Natural killer cell (primary cell): ENCODE measurements around the gene VEZF1. TPM values are rescaled to one million over a fixed set of nuclear protein-coding genes. Genes with fewer than 3 reads are reported as not detected.

Source experiments
- ATAC-seq, 3 donors: fragments of 150-1000 bp in 2 of 3; fragments of 200-7000 bp in 1 of 3; cut with Tn5 transposase; 1 replicate in 1 of 3; 2 replicates in 2 of 3; pipeline ENCODE4 v1.10.0; 2021; ENCODE audit warnings: mild to moderate bottlenecking in 2 of 3, moderate library complexity in 2 of 3
- DNase-seq, 2 donors: peaks; one replicate each; pipeline versions ENCODE4 v3.0.0 to v3.0.0-alpha.2; 2013 to 2021; ENCODE audit warnings: mixed read lengths in 1 of 2
- H3K27ac ChIP-seq: one replicate; pipeline ENCODE4 v1.5.1; 2013; ENCODE audit warnings: mild to moderate bottlenecking, low read length
- H3K27me3 ChIP-seq: one replicate; pipeline ENCODE4 v1.6.1; 2013; ENCODE audit warnings: low read length; ENCODE audit not compliant: control insufficient read depth, insufficient read depth
- H3K36me3 ChIP-seq: one replicate; pipeline ENCODE4 v1.6.1; 2013; ENCODE audit warnings: low read length; ENCODE audit not compliant: control insufficient read depth, insufficient read depth
- H3K4me1 ChIP-seq: one replicate; pipeline ENCODE4 v1.6.1; 2013; ENCODE audit warnings: low read length; ENCODE audit not compliant: control insufficient read depth, insufficient read depth
- H3K4me3 ChIP-seq: one replicate; pipeline ENCODE4 v1.5.1; 2013; ENCODE audit warnings: low read length
- H3K9me3 ChIP-seq: one replicate; pipeline ENCODE4 v1.6.1; 2013; ENCODE audit warnings: low read length; ENCODE audit not compliant: control insufficient read depth, insufficient read depth
- H3K27ac Mint-ChIP-seq, 2 donors: one replicate each; pipeline ENCODE4 v1.8.0; 2022; ENCODE audit warnings: mild to moderate bottlenecking in 2 of 2, mixed read lengths in 2 of 2, moderate library complexity in 1 of 2
- H3K27me3 Mint-ChIP-seq, 2 donors: one replicate each; pipeline ENCODE4 v1.8.0; 2022; ENCODE audit warnings: low read depth in 2 of 2, mixed read lengths in 2 of 2
- H3K36me3 Mint-ChIP-seq: one replicate; pipeline ENCODE4 v1.8.0; 2022; ENCODE audit warnings: mixed read lengths
- H3K4me1 Mint-ChIP-seq, 2 donors: one replicate each; pipeline ENCODE4 v1.8.0; 2022; ENCODE audit warnings: mixed read lengths in 2 of 2
- H3K4me3 Mint-ChIP-seq: one replicate; pipeline ENCODE4 v1.8.0; 2022; ENCODE audit warnings: mild to moderate bottlenecking, moderate library complexity, mixed read lengths
- H3K9me3 Mint-ChIP-seq, 2 donors: one replicate each; pipeline ENCODE4 v1.8.0; 2022; ENCODE audit warnings: mixed read lengths in 2 of 2
- WGBS: methylation state at CpG from one replicate; pipeline ENCODE4 v1.1.7; 2013; ENCODE audit warnings: missing lambda C conversion rate; ENCODE audit not compliant: insufficient coverage; 5-methylcytosine and 5-hydroxymethylcytosine counted together
- intact Hi-C: fragments of 100-400 bp; cut with micrococcal nuclease; formaldehyde crosslinking; loops from one replicate; pipeline ENCODE4 v1.14.2; 2022
- total RNA-seq, 4 donors: library from RNA; stranded (reverse); fragments of 120-200 nt in 1 of 4; gene quantifications; one replicate each; pipeline versions ENCODE4 v1.2.3 to v1.2.4, GENCODE V29; 2013 to 2022
- TF ChIP-seq, protein P1 (sequence below): fragments of 200-600 bp; IDR thresholded peaks from one replicate; pipeline ENCODE4 v1.8.0; 2022; ENCODE audit warnings: antibody characterized with exemption

VEZF1 gene
- total RNA-seq, 3 donors from 2014 or later (not counting 1 experiment from before 2014, with no cell fraction given) = 49.8 to 64.6 (median 63.4) TPM

GRCh38 chr17:57927048-57927723 is 60.9 kb downstream of the VEZF1 start:
- peaks cover 2% of the 10 kb centered on the region for H3K27me3 ChIP-seq
- Mint-ChIP-seq H3K4me1 (peaks cover 7 to 9% of the 10 kb centered on the region in 2 donors), H3K9me3 (no peaks in the 10 kb centered on the region), H3K27me3 (peaks cover 19 to 30% of the 10 kb centered on the region in 2 donors), H3K4me3 (no peak overlapping the region), H3K27ac (no peak overlapping the region), H3K36me3 (no peaks in the 10 kb centered on the region)
- ATAC-seq (no peak), DNase-seq (no peak)
- intact Hi-C loops = no loop called here
- TF ChIP-seq, protein P1, sequence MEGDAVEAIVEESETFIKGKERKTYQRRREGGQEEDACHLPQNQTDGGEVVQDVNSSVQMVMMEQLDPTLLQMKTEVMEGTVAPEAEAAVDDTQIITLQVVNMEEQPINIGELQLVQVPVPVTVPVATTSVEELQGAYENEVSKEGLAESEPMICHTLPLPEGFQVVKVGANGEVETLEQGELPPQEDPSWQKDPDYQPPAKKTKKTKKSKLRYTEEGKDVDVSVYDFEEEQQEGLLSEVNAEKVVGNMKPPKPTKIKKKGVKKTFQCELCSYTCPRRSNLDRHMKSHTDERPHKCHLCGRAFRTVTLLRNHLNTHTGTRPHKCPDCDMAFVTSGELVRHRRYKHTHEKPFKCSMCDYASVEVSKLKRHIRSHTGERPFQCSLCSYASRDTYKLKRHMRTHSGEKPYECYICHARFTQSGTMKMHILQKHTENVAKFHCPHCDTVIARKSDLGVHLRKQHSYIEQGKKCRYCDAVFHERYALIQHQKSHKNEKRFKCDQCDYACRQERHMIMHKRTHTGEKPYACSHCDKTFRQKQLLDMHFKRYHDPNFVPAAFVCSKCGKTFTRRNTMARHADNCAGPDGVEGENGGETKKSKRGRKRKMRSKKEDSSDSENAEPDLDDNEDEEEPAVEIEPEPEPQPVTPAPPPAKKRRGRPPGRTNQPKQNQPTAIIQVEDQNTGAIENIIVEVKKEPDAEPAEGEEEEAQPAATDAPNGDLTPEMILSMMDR = no peak
- H3K36me3 ChIP-seq = no peaks in the 10 kb centered on the region
- 81% methylated on average over 5 of the region's 5 CpGs for WGBS
- H3K4me1 ChIP-seq = peaks cover 7% of the 10 kb centered on the region
- H3K4me3 ChIP-seq = no peak overlapping the region
- no peak overlapping the region for H3K27ac ChIP-seq
- H3K9me3 ChIP-seq = peaks cover 2% of the 10 kb centered on the region

DNA sequence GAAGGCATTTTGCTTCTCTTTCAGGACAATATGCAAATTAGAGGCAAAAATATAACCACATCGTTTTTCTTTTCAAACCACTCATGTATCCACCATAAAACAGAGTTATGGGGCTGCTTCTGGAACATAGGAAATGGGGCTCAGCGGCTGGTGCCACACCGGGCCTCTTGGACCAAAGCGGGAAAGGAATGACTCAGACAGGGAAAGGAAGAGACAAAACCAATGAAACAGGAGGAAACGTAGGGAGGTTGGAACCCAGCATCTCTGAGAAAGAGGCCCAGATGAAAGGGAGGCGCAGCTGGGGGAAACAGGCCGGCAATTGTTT is 61.4 kb downstream of the VEZF1 start:
- DNase-seq = no peak
- Mint-ChIP-seq H3K4me3 (no peak overlapping the region), H3K36me3 (no peaks in the 10 kb centered on the region), H3K27ac (no peak overlapping the region), H3K4me1 (peaks cover 7 to 9% of the 10 kb centered on the region in 2 donors), H3K9me3 (no peaks in the 10 kb centered on the region), H3K27me3 (peaks cover 19 to 30% of the 10 kb centered on the region in 2 donors)
- Histone ChIP-seq H3K9me3 (peaks cover 2% of the 10 kb centered on the region), H3K36me3 (no peaks in the 10 kb centered on the region), H3K27ac (no peak overlapping the region), H3K27me3 (peaks cover 2% of the 10 kb centered on the region), H3K4me1 (peaks cover 7% of the 10 kb centered on the region), H3K4me3 (no peak overlapping the region)
- TF ChIP-seq, protein P1 = no peak
- no peak for ATAC-seq
- WGBS = 67% methylated on average over 7 of the region's 7 CpGs
- intact Hi-C loops = no loop called here

DNA sequence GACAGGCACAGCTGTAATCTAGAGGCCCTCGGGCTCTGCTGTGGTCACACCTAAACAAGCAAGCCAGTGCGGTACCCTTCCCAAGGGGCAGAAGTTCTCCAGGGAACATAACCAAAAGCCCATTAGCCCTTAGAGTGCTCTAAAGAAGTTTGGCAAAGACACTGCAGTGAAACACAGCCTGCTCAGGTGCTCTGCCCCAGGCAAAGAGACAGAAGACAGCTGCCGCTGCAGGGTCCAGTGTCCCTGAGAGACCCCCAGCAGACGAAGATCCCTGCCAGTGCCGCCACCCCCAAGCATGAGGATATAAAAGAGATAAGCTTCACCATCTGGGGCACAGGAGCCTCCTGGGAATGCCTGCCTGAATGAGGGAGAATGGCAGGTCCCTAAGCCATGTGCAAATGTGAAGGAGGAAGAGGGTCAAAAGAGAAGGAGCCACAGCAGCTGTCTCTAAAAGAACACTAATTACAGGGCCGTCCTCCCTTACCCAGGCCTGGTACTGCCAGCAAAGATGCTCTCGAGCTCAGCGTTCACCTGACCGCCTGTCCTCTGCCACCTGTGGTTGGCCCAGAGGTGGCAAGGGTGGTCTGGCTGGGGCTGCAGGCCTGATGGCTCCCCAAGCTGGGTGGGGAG is 62.6 kb downstream of the VEZF1 start:
- no peaks in the 10 kb centered on the region for H3K9me3 Mint-ChIP-seq
- no peak overlapping the region for H3K4me3 ChIP-seq
- no peak overlapping the region for H3K27ac ChIP-seq
- H3K4me3 Mint-ChIP-seq = no peak overlapping the region
- peaks cover 19 to 30% of the 10 kb centered on the region in 2 donors for H3K27me3 Mint-ChIP-seq
- ATAC-seq = no peak
- DNase-seq = no peak
- no peak overlapping the region for H3K27ac Mint-ChIP-seq
- H3K4me1 ChIP-seq = peaks cover 7% of the 10 kb centered on the region
- H3K27me3 ChIP-seq = peaks cover 2% of the 10 kb centered on the region
- H3K4me1 Mint-ChIP-seq = peaks cover 7 to 9% of the 10 kb centered on the region in 2 donors
- no peaks in the 10 kb centered on the region for H3K36me3 ChIP-seq
- peaks cover 2% of the 10 kb centered on the region for H3K9me3 ChIP-seq
- intact Hi-C loops = no loop called here
- TF ChIP-seq, protein P1 = no peak
- WGBS = 78% methylated on average over 9 of the region's 9 CpGs
- no peaks in the 10 kb centered on the region for H3K36me3 Mint-ChIP-seq
